Retinal pigment epithelial cell (primary cell): ENCODE data around the gene GOLGA8B.

ENCODE experiments used
- DNase-seq: peaks from one replicate; pipeline ENCODE4 v3.0.0-alpha.2; 2010; ENCODE audit warnings: low read depth
- H3K4me3 ChIP-seq: 2 replicates; pipeline ENCODE4 v1.5.1; 2011; ENCODE audit warnings: mild to moderate bottlenecking, low read length, control low read depth, moderate library complexity
- TF ChIP-seq, protein P1 (sequence below): conservative IDR thresholded peaks from 2 replicates; pipeline ENCODE4 v1.5.1; 2011; ENCODE audit warnings: low read depth, low read length, control low read depth, inconsistent platforms

GOLGA8B gene

DNA sequence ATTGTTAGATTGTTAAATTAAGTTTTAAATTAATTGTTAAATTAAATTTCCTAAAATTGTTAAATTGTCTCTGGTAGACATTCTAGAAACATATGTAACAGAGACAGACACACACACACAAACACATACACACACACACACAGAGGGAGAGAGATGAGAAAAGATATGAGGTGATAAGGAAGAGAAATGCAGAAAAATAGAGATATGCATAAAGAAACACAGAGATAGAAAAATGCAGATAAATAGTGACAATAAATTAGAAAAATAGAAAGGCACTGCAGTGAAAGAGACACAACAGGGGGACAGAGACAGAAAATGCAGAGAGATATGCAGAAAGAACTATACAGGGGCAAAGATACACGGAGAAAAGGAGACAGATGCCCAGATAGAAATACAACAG, 25.1 kb upstream of the GOLGA8B start:
- no peak overlapping the region for H3K4me3 ChIP-seq
- TF ChIP-seq, protein P1, sequence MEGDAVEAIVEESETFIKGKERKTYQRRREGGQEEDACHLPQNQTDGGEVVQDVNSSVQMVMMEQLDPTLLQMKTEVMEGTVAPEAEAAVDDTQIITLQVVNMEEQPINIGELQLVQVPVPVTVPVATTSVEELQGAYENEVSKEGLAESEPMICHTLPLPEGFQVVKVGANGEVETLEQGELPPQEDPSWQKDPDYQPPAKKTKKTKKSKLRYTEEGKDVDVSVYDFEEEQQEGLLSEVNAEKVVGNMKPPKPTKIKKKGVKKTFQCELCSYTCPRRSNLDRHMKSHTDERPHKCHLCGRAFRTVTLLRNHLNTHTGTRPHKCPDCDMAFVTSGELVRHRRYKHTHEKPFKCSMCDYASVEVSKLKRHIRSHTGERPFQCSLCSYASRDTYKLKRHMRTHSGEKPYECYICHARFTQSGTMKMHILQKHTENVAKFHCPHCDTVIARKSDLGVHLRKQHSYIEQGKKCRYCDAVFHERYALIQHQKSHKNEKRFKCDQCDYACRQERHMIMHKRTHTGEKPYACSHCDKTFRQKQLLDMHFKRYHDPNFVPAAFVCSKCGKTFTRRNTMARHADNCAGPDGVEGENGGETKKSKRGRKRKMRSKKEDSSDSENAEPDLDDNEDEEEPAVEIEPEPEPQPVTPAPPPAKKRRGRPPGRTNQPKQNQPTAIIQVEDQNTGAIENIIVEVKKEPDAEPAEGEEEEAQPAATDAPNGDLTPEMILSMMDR: no peak
- no peak for DNase-seq

DNA sequence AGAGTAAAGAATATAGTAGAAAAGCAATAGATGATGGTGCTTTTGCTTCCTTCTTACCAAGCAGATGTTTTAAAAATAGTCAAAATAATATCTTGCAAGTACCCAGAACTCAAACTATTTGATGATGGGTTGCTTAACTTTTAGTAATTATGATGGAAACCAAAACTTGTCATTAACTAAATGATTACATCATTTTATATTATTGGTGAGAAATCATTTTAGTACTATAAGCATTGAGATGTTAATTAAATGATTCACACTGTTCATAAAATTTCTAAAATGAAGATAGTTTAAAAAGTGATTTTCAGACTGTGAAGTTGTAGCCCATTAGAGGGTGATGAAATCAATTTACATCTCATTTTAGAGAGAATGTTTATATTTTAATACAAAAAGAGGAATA, 24.4 kb upstream of the GOLGA8B start:
- no peak overlapping the region for H3K4me3 ChIP-seq
- no peak for DNase-seq
- TF ChIP-seq, protein P1: no peak

DNA sequence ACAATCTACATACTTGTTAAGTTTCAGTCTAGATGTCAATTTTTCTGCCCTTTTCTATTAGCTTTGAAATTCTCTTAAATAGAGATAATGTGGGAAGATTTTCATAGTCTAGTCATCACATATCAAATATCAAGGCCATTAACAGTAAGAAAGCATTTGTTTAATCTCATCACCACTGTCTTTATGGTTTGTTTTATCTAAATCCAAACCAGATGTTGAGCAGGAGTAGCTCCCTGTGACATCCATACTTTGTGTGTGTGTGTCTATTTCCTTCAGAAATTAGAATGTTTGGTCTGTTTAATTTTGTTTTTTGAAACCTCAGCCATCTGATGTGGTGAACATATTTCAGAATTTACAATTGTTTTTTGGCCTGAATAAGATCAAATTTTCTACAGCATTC, 23.1 kb upstream of the GOLGA8B start:
- TF ChIP-seq, protein P1: no peak
- DNase-seq: no peak
- H3K4me3 ChIP-seq: no peak overlapping the region

DNA sequence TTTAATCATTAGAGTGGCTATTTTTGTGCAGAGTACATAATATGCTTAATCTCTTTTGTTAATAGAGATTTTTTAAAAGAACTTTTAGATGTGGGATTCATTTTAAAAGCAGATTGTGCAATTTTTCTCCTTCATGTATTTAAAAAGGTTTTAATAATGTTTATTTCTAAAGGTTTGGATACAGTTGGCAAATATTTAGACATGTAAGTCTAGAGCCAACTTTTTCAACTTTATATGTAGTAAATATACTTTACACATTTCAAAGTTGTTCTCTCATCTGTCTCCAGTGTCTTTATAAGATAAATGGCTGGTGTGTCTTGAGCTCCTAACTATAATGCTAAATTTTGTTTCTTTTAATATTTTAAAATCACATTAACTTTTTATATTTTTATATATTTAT, 22.7 kb upstream of the GOLGA8B start:
- H3K4me3 ChIP-seq: no peak overlapping the region
- TF ChIP-seq, protein P1: no peak
- no peak for DNase-seq

DNA sequence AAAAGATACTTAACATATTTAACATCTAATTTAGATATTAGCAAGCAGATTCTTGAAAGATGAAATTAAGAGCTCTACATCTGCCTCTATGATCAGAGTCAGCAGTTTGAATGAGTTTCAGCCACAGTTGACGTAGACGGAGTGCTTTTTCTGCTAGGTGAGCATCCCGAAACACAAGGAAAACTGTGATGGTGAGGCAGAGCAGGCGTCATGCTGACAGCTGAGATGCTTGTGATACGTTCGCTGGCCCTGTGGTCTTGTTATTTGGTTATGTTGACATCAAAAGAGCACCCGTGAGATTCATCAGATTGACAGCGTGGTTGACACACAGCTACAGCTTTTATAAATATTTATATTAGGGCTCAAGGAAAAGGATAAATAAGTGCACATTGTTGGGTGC, 19.6 kb upstream of the GOLGA8B start:
- no peak for DNase-seq
- TF ChIP-seq, protein P1: no peak
- H3K4me3 ChIP-seq: no peak overlapping the region

DNA sequence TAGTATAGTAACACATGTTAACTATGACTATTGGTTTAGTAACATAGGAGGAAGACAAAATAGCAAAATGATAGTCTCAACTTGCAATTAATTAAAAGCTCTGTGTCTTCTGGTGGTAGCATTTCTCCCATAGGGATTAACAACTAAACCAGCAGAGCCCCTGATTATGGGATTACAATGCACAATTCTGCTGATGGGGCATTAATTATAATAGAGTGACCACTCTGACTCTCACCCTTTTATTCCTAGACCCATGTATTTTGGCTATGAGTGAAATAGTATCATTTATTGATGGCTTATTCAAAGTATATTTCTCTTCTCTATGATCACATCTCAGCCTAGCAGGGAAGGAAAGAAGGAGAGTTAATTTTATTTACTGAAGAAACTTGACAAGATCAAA, 17.5 kb upstream of the GOLGA8B start:
- DNase-seq: no peak
- no peak overlapping the region for H3K4me3 ChIP-seq
- TF ChIP-seq, protein P1: no peak

DNA sequence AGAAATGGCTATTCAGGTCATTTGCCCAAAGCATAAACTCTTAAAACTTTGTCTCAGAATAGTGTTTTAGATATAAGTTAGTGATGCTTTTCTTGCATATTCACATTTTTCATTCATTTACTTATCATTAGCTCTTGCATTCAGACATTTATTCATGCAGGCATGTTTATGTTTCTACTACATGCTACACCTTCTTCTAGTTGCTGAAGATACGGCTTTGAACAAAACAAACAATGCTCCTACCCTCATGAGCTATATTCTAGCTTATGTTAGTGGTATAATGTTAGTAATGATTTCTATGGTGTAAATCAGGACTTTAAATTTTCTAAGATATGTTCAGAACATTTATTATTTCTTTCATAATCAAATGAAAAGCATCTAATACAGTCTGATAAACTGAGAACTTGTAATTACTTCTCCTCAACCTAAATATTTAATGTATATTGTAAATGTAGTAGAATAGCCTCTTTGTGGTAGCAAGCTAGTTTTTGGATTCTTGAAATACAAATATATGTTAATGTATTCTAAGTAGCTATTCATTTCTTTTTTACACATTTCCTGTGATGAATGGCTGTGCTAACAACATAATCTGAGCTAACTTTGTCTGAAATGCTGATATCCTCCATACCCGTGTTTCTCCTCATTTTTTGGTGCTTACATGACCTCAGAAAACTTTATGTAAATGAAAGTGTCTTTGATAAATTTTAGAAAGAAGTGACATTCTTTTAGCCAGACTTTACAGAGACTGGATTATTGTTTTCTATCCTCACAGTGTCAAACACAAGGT, 15.5 kb upstream of the GOLGA8B start:
- no peak for DNase-seq
- TF ChIP-seq, protein P1: no peak
- no peak overlapping the region for H3K4me3 ChIP-seq
